Measurements from ENCODE around the gene NUDT8.

- TF ChIP-seq CREB1 (IDR thresholded peaks at IDR 0.05; ENCODE audit: low read depth) (no peak), MAX (IDR thresholded peaks at IDR 0.05) (no peak), REST (IDR thresholded peaks at IDR 0.05; ENCODE audit: low read depth) (no peak), EGR1 (IDR thresholded peaks at IDR 0.05) (no peak), TAF1 (IDR thresholded peaks at IDR 0.05; ENCODE audit: low read depth) (no peak), TEAD4 (IDR thresholded peaks at IDR 0.05) (no peak), EP300 (IDR thresholded peaks at IDR 0.05; ENCODE audit: borderline replicate concordance) (no peak)
Measured at GRCh38 chr11:67640758-67641337, 11.1 kb upstream of the NUDT8 start.
